K562 (cell line): Measurements from ENCODE around the gene TMEM88. TPM values are rescaled to one million over a fixed set of nuclear protein-coding genes. Genes with fewer than 3 reads are reported as not detected.

Experiments
- CBFA2T3 ChIP-seq: fragments of 450-650 bp; IDR thresholded peaks from 2 replicates; pipeline ENCODE4 v1.6.1; 2017
- CBX2 ChIP-seq: fragments of 200-600 bp; sonication (generic); IDR thresholded peaks from one replicate; pipeline ENCODE4 v1.6.1; 2012; ENCODE audit warnings: mild to moderate bottlenecking, low read length, inconsistent platforms; ENCODE audit not compliant: insufficient read depth, poor library complexity, severe bottlenecking
- ETV1 ChIP-seq: fragments of 450-650 bp; conservative IDR thresholded peaks from 2 replicates; pipeline ENCODE4 v1.6.1; 2016; ENCODE audit warnings: missing genetic modification characterization, control low read depth, low read depth, missing compliant biosample characterization
- FOXA1 ChIP-seq: fragments of 450-650 bp; IDR thresholded peaks from 2 replicates; pipeline ENCODE4 v1.6.1; 2016; ENCODE audit warnings: mild to moderate bottlenecking, borderline replicate concordance
- KDM4B ChIP-seq, 2 experiments: fragments of 450-650 bp in 1 of 2; sonication (generic) in 1 of 2; IDR thresholded peaks; 2 replicates each; pipeline ENCODE4 v1.6.1; 2016 to 2017; ENCODE audit warnings: borderline replicate concordance in 2 of 2, antibody characterized with exemption in 1 of 2, low read depth in 1 of 2, mild to moderate bottlenecking in 1 of 2
- NFIC ChIP-seq: fragments of 450-650 bp; IDR thresholded peaks from 2 replicates; pipeline ENCODE4 v1.6.1; 2017; ENCODE audit warnings: mild to moderate bottlenecking, inconsistent platforms
- PHB2 ChIP-seq: fragments of 450-650 bp; IDR thresholded peaks from 2 replicates; pipeline ENCODE4 v1.6.1; 2017; ENCODE audit warnings: low read depth
- SP2 ChIP-seq: IDR thresholded peaks from 2 replicates; pipeline ENCODE4 v1.6.1; 2011; ENCODE audit warnings: mild to moderate bottlenecking, low read depth, low read length, moderate library complexity; ENCODE audit not compliant: poor library complexity, severe bottlenecking; ENCODE audit errors: extremely low read depth
- SUPT5H ChIP-seq: fragments of 450-650 bp; IDR thresholded peaks from 2 replicates; pipeline ENCODE4 v1.6.1; 2016
- XRCC4 ChIP-seq: IDR thresholded peaks from one replicate; pipeline ENCODE4 v1.6.1; 2011; ENCODE audit not compliant: insufficient read depth, insufficient read length; ENCODE audit errors: extremely low read depth
- ZFPM2 ChIP-seq: fragments of 250-450 bp; sonication (Bioruptor Pico); IDR thresholded peaks from 2 replicates; pipeline ENCODE4 v1.5.1; 2022; ENCODE audit warnings: mild to moderate bottlenecking
- ZNF384 ChIP-seq: IDR thresholded peaks from 2 replicates; pipeline ENCODE4 v1.6.1; 2012; ENCODE audit warnings: low read depth, low read length, improper control_type of control experiment
- ZNF41 ChIP-seq: fragments of 250-450 bp; sonication (Bioruptor Pico); conservative IDR thresholded peaks from 2 replicates; pipeline ENCODE4 v1.4.0; 2020; ENCODE audit warnings: mild to moderate bottlenecking
- ZNF436 ChIP-seq: fragments of 250-450, 450-650 bp; sonication (Bioruptor Pico); formaldehyde crosslinking; IDR thresholded peaks from 2 replicates; pipeline ENCODE4 v1.7.0; 2020; ENCODE audit warnings: mild to moderate bottlenecking
- polyA plus RNA-seq, 8 experiments: library from polyadenylated mRNA; depleted of rRNA in 4 of 8; stranded (reverse) in 5 of 8; unstranded in 3 of 8; fragments of >200 nt; fragmentation: Nextera tagmentation in 2 of 8; fragmentation: Illumina TruSeq in 1 of 8; extraction: Ambion mirVana in 2 of 8; extraction: Trizol in 1 of 8; gene quantifications; 2 replicates each; pipeline versions ENCODE4 v1.2.1 to v1.2.3, GENCODE V29; 2011 to 2014; ENCODE audit warnings: inconsistent platforms in 1 of 8, missing spikeins in 1 of 8
- total RNA-seq, 7 experiments: library from RNA; depleted of rRNA in 6 of 7; stranded (reverse); fragments of >200 nt in 6 of 7; fragmentation: Illumina TruSeq in 2 of 7; extraction: Trizol in 2 of 7; gene quantifications; 2 replicates each; pipeline versions ENCODE4 v1.2.1 to v1.2.3, GENCODE V29; 2011 to 2021; ENCODE audit warnings: low replicate concordance in 1 of 7
- TF ChIP-seq, protein P1 (sequence below): fragments of 450-650 bp; IDR thresholded peaks from 2 replicates; pipeline ENCODE4 v1.6.1; 2018; ENCODE audit not compliant: partially characterized antibody
- TF ChIP-seq, protein P2 (sequence below): fragments of 450-650 bp; IDR thresholded peaks from 2 replicates; pipeline ENCODE4 v1.6.1; 2016
- TF ChIP-seq, protein P3 (sequence below): fragments of 450-650 bp; IDR thresholded peaks from 2 replicates; pipeline ENCODE4 v1.6.1; 2016; ENCODE audit warnings: borderline replicate concordance
- TF ChIP-seq, protein P4 (sequence below): fragments of 150-350 bp; conservative IDR thresholded peaks from 2 replicates; pipeline ENCODE4 v1.6.1; 2014; ENCODE audit warnings: low read length

The TMEM88 gene
- total and polyA plus RNA-seq, 9 of the 15 experiments (the other 6 are each of a cell fraction or from before 2014, with no cell fraction given): 0.10 to 1.4 (median 0.36) TPM; not detected in 3

DNA sequence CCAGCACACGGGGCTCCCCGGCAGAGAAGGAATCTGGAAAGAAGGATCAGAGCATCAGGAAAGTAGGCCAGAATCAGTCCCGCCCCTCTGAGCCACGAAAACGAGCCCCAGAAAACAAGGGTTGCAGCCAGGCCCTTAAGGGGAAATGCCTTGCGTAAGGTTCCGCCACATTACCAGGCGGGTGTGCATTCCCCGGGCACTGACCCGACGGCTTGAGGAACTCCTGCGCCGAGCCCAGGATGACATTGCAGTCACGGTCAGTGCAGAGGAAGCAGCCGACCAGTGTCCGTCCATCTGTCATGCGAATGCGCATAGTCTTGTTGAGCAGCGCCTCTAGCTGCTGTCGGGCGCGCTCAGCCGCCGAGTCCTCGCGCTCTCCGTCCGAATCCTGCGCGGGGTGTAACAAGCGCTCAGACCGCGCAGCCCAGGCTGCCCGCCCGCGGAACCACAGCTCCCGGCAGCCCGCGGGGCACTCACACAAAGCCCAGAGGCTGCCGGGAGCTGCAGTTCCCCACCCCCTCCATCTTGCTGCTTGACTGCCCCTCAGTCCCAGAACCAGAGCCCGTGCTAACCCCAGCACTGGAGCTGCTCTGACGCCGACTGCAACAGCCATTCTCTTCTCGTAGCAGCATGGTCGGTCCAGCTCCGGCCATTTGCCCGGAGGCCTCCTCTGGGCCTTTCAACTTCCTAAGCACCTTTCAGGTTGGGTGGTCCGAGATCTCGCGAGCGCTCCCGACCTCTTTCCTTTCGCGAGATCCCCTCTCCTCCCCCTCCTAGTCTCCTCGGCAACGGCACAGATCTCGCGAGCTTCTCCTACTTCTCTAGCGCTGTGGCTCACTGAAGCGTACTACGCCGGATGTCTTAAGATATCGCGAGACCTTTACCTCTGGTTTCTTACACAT, 2.2 kb downstream of the TMEM88 start, which contains the start of gene NAA38 (continued):
- TF ChIP-seq ZNF436 (no peak), SUPT5H (no peak; the same call in 1 of the 2 replicates), ZNF41 (CRISPR knock-in tag) (no peak), ZNF384 (no peak), KDM4B (IDR thresholded peaks at IDR 0.05; ENCODE audit: borderline replicate concordance in 2 of 2, low read depth in 1 of 2) (no peak), CBFA2T3 (no peak), SP2 (no peak), XRCC4 (no peak), PHB2 (no peak), ETV1 (tag) (peak; percentile 34; the same call in 1 of the 2 replicates), FOXA1 (no peak), ZFPM2 (CRISPR knock-in tag) (no peak), NFIC (no peak), CBX2 (no peak)
- TF ChIP-seq, protein P1, sequence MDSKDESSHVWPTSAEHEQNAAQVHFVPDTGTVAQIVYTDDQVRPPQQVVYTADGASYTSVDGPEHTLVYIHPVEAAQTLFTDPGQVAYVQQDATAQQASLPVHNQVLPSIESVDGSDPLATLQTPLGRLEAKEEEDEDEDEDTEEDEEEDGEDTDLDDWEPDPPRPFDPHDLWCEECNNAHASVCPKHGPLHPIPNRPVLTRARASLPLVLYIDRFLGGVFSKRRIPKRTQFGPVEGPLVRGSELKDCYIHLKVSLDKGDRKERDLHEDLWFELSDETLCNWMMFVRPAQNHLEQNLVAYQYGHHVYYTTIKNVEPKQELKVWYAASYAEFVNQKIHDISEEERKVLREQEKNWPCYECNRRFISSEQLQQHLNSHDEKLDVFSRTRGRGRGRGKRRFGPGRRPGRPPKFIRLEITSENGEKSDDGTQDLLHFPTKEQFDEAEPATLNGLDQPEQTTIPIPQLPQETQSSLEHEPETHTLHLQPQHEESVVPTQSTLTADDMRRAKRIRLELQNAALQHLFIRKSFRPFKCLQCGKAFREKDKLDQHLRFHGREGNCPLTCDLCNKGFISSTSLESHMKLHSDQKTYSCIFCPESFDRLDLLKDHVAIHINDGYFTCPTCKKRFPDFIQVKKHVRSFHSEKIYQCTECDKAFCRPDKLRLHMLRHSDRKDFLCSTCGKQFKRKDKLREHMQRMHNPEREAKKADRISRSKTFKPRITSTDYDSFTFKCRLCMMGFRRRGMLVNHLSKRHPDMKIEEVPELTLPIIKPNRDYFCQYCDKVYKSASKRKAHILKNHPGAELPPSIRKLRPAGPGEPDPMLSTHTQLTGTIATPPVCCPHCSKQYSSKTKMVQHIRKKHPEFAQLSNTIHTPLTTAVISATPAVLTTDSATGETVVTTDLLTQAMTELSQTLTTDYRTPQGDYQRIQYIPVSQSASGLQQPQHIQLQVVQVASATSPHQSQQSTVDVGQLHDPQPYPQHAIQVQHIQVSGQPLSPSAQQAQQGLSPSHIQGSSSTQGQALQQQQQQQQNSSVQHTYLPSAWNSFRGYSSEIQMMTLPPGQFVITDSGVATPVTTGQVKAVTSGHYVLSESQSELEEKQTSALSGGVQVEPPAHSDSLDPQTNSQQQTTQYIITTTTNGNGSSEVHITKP: peak; percentile 25
- TF ChIP-seq, protein P2, sequence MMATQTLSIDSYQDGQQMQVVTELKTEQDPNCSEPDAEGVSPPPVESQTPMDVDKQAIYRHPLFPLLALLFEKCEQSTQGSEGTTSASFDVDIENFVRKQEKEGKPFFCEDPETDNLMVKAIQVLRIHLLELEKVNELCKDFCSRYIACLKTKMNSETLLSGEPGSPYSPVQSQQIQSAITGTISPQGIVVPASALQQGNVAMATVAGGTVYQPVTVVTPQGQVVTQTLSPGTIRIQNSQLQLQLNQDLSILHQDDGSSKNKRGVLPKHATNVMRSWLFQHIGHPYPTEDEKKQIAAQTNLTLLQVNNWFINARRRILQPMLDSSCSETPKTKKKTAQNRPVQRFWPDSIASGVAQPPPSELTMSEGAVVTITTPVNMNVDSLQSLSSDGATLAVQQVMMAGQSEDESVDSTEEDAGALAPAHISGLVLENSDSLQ: peak; percentile 71; the same call in 1 of the 2 replicates
- TF ChIP-seq, protein P3, sequence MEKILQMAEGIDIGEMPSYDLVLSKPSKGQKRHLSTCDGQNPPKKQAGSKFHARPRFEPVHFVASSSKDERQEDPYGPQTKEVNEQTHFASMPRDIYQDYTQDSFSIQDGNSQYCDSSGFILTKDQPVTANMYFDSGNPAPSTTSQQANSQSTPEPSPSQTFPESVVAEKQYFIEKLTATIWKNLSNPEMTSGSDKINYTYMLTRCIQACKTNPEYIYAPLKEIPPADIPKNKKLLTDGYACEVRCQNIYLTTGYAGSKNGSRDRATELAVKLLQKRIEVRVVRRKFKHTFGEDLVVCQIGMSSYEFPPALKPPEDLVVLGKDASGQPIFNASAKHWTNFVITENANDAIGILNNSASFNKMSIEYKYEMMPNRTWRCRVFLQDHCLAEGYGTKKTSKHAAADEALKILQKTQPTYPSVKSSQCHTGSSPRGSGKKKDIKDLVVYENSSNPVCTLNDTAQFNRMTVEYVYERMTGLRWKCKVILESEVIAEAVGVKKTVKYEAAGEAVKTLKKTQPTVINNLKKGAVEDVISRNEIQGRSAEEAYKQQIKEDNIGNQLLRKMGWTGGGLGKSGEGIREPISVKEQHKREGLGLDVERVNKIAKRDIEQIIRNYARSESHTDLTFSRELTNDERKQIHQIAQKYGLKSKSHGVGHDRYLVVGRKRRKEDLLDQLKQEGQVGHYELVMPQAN: peak; percentile 57; the same call in 1 of the 2 replicates
- TF ChIP-seq, protein P4, sequence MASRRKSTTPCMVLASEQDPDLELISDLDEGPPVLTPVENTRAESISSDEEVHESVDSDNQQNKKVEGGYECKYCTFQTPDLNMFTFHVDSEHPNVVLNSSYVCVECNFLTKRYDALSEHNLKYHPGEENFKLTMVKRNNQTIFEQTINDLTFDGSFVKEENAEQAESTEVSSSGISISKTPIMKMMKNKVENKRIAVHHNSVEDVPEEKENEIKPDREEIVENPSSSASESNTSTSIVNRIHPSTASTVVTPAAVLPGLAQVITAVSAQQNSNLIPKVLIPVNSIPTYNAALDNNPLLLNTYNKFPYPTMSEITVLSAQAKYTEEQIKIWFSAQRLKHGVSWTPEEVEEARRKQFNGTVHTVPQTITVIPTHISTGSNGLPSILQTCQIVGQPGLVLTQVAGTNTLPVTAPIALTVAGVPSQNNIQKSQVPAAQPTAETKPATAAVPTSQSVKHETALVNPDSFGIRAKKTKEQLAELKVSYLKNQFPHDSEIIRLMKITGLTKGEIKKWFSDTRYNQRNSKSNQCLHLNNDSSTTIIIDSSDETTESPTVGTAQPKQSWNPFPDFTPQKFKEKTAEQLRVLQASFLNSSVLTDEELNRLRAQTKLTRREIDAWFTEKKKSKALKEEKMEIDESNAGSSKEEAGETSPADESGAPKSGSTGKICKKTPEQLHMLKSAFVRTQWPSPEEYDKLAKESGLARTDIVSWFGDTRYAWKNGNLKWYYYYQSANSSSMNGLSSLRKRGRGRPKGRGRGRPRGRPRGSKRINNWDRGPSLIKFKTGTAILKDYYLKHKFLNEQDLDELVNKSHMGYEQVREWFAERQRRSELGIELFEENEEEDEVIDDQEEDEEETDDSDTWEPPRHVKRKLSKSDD: peak; percentile 92
